ENCODE measurements around the gene SORL1.

The SORL1 gene

GRCh38 chr11:121429556-121429955, 22.6 kb upstream of the SORL1 start:
- no peak for DNase-seq (ENCODE audit: low spot score)

DNA sequence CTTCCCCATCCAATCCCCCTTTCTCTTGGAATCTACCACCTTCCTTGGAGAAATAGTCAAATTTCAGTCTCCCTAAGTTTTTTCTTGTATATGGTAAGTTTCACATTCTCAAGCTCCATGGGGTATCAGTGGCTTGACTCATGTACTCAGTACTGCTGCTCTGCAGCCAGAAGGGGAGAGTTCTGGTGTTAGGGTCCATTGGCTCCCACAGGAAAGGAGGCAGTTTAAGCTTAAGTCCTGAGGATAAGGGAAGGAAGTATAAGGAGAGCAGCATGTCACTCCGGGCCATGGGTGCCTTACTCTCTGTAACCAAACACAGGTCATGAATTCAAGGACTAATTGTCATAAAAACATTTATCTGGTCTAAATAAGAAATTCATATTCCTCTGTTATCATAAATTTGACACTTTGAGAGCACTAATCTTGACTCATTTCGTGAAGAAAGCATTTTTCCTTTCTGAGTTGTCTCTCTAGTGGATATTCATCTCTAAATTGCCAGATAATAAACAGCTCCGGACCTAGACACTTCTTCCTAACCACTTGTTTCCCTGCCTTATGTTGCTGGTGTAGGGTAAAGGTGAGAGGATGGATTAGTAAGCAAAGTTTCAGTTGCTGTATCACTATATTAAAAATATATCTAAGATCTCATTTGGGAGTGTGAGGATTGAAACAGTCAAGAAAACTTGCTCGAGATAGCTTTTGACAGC, 20.1 kb upstream of the SORL1 start:
- DNase-seq (ENCODE audit: low spot score): no peak

DNA sequence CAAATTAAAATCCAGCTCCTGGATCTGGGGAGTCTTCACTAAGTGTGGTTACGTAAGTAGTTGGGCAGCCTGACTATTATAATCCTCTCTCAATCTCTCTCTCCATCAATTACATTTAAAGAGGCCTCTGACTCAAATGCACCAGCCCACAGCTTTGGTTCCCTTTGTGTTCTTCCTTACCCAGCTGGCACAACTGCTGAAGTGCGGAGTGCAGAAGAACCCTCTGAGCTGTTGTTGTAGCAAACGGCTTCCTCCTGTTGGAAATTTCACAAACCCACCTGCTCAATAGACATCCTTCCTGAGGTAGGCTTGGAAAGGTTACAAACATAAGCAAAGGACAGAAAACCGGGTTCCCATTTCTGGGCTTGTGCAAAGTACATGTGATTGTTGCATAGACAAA, 17.0 kb upstream of the SORL1 start:
- no peak for DNase-seq (ENCODE audit: low spot score)

DNA sequence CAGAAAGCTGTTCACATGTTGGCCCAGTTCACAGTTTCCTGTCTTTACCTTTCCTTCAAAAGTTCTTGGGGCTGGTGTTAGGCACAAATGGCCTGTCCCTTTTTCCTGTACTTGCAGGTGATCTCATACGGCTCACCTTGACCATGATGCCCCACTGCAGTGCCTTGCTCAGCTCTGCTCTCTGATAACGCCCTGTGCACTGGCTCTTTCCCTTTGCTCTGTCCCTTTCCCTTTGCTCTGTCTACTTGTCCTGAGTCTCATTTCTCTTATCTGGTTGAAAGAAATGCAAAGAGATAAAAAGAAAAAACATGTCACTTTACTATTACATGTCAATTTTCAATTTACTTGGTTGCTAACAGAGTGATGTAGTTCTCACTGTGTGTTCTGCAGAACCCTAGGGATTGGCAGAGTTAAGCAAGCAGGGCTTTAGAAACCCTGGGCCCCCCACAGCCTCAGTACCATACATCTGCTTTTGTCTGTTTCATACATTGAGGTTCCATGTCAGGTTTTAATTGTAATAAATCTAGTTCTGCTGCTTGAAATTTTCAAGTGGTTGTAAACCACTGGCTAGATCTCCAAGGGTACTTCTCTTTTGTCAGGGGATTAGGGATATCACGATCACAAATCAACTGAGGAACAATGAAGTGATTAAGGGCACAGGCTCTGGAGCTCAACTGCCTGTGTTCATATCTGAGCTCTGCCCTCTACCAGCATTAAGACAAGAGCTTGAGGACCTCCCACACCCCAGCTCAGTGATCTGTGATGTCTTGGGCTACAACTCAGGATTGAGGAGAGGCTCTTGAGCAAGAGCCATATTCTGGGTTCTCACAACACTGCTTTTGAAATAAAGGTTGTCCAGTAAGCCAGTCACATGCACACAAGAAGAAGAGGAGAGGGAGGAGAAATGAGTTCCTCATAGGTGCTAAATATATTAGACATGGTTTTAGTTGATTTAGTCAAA, 16.3 kb upstream of the SORL1 start:
- no peak for DNase-seq (ENCODE audit: low spot score)

- no peak for DNase-seq (ENCODE audit: low spot score)
Measured at GRCh38 chr11:121437018-121437685, 15.0 kb upstream of the SORL1 start.

DNA sequence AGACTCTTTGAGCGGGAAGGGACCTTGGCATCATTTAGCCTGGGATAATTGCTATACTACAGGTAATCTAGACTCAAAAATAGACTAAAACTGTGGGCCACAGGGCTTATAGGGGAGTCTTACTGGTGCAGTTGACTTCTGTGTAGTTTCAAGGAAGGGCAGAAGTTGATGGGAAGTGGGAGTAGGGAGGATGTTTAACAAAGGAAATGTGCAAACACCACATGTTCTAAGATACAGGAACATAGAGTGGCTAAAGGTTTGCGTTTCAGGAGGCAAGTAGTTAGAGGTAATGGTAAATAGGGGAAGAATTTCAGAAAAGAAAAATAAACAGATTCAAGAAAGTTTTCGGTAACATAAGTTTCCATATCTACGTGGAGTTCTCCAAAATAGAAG, 14.4 kb upstream of the SORL1 start:
- no peak for DNase-seq (ENCODE audit: low spot score)

- no peak for DNase-seq (ENCODE audit: low spot score)
Measured at GRCh38 chr11:121439337-121439736, 12.8 kb upstream of the SORL1 start.

GRCh38 chr11:121439759-121440158, 12.4 kb upstream of the SORL1 start:
- DNase-seq (ENCODE audit: low spot score): no peak

GRCh38 chr11:121441521-121441920, 10.6 kb upstream of the SORL1 start:
- DNase-seq (ENCODE audit: low spot score): no peak

DNA sequence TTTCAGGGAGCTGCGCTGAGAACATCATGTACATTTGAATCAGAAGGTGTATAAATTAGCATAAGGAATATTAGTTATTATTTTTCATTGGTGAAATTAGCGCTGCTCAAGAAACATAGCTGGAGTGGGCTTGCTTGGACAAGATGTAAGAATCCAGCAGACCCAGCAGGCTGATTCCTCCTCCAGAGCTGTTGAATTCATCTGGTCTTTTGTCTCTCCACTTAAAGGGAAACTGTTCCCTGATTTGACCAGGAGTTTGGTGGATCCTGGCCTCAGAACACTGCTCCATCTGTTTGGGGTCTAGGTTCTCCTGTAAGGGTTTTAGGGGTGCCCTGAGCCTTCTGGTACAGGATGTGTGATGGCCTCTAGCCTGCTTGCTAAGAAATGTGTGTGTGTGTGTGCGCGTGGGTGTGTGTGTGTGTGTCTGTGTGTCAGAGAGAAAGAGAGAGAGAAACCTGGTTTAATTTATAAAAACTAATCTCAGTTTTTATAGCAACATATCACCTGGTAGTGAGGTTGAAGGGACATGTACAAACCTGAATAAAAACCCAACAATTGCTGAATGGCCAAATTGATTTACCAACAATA, 8.3 kb upstream of the SORL1 start:
- DNase-seq (ENCODE audit: low spot score): no peak

- DNase-seq (ENCODE audit: low spot score): no peak
Measured at GRCh38 chr11:121444526-121444925, 7.6 kb upstream of the SORL1 start.

DNA sequence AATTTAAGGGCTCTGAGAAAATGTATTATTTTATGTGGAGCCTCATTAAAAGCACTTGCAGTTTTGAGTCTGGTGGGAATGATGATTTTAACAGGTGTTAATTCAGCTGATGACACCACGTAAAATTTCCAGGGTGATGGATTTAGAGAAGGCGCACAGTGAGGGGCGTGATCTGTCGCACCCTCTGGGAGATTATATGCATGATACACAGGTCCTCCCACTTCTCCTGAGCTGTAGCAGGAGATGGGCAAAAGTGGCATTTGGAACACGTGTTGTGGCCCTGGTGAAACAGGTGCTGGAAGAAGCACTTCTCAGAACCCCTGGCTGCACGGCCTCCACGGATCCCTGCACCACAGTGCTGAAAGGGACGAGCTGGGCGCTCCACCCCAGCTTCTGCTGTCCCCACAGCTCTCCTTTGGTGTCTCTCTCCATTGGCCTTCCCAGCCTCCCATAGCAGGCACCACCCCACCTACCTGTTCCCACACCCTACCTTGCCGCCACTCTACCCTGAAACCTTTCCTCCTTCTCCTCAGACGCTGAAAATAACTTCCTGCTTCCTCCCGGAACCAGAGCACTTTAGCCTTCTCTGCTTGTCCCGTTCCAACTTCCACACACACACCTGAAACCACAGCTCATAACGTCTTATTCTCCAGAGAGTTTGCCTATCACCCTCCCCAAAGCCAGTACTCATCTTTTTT, 6.9 kb upstream of the SORL1 start:
- no peak for DNase-seq (ENCODE audit: low spot score)

GRCh38 chr11:121446752-121447156, 5.4 kb upstream of the SORL1 start:
- DNase-seq (ENCODE audit: low spot score): peak; percentile 75

- no peak for DNase-seq (ENCODE audit: low spot score)
Measured at GRCh38 chr11:121448011-121448410, 4.1 kb upstream of the SORL1 start.

GRCh38 chr11:121448431-121448941, 3.6 kb upstream of the SORL1 start:
- no peak for DNase-seq (ENCODE audit: low spot score)

DNA sequence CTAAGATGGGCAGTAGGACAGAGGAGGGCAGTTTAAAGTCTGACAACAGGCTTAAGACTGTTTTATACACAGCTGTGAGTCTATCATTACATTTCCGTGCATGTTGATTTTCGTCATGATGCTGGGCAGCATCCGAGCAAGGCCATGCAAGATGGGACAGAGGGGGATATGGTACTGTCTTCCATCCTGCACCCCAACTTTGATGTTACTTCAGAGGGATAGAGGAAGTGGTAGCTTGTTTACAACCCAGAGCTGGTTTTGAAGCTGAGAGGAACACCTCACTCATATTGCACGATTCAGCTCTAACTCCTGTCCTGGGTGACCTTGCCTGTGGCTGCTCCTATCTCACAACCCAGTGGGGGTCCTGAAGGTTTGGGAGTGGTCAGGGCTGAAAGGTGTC, 3.0 kb upstream of the SORL1 start:
- DNase-seq (ENCODE audit: low spot score): no peak

DNA sequence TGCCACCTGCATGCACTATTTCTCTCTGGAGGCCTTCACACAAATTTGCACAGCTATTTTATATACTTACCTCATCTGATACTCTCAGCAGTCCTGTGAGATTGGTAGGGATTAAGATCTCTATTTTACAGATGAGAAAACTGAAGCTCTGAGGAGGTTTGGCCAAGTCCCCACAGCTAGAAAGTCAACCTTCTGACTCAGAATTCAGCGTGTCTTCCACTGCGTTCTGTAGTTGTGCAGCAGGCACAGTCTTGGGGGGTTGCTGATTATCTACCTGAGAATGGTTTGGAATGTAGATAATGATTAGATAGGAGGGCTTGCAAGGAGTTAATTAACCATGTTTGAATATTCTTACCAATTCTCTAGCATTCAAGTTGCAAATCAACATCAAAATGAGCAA, 2.5 kb upstream of the SORL1 start:
- DNase-seq (ENCODE audit: low spot score): no peak

DNA sequence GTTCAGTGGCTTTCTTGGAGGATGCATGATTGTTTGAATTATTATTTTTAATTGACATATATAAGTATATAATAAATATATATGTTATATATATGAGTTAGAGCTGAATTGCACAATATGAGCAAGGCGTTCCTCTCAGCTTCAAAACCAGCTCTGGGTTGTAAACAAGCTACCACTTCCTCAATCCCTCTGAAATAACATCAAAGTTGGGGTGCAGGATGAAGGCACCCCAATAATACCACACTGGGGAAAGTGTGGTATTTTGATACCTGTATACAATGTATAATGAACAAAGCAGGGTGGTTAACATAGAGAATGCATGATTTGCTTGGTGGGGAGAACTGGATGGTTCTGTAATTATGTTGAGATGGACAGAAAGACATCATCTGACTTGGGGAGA, 1.7 kb upstream of the SORL1 start:
- DNase-seq (ENCODE audit: low spot score): no peak

DNA sequence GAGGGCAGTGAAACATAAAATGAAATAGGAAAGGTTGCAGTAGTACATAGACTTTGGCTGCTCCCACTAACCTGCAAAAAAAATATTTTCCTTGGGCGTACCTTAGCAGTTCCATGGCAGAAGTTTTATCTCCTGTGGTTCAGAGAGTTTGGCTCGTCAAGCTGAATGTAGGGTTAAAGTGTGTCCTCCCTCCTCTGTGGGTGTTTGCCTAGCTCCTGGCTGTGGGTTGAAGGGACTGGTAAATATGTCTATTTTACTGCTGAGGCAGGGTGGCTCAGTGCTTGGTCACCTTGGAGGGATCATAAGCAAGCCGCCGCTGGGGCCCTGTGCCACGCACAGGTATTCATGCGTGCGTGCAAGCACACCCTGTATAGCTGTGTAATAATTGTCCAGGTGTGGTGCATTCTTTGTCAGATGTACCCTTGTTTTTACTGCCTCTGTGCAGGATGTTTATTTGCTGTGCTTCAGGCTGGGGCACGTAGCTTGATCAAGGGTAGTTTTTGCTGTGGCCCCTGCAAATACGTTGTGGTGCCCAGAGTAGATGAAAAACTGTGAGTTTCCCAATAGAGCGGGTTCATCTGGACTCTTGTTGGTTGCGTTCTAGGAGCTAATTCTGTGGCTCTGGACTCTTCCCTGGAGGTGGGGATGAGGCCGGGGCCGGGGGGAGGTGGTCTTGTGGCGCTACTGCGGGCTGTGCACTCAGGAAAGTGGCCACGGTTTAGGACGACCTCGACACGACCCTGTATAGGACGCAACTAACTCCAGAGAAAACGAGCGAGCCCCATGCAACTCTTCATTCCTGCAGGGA, 732 bp upstream of the SORL1 start:
- DNase-seq (ENCODE audit: low spot score): no peak

DNA sequence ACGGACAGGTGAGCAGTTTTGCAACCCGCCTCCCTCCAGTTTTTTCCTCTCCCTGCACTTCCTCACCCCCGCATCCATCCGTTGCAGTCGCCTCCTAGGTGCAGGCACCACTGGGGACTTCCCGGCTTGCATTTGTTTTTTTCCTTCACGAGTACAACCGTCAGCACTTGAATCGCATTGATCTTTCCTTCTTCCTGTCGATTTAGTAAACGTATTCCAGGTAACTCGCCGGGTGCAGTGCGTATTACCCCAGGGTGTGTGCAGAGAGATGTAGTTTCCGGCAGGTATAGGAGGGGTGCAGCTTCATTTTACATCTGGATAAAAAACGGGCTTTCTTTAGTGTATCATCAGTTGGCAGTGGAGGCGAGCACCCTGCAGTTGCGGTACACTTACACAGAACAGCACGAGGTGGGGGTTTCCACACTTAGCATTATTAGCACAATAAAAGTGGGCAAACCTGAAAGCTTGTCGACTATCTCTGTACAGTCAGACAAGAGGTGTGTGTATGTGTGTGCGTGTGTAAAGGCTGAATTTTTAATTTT, 566 bp downstream of the SORL1 start, which contains the start of gene SORL1-AS1:
SORL1-AS1 (minus strand) TSS at position 359 of the 542 bp plus-strand sequence.
- DNase-seq (ENCODE audit: low spot score): peak; percentile 15

Measured in SK-N-DZ (cell line).